Transverse colon (tissue), 4 donors: ENCODE data around the gene KCP.

Source experiments
- CTCF ChIP-seq, 5 experiments: fragments of 200-600 bp in 3 of 5; fragments of 450-650 bp in 2 of 5; sonication (generic) in 3 of 5; IDR thresholded peaks; 1 replicate in 2 of 5; 2 replicates in 3 of 5; pipeline ENCODE4 v1.5.1; 2016 to 2017; ENCODE audit warnings: antibody characterized with exemption in 5 of 5, inconsistent platforms in 3 of 5, mild to moderate bottlenecking in 2 of 5, moderate library complexity in 1 of 5
- POLR2AphosphoS5 ChIP-seq, 3 donors: sonication (generic); formaldehyde crosslinking; IDR thresholded peaks; one replicate each; pipeline ENCODE4 v1.6.1; 2016; ENCODE audit warnings: antibody characterized with exemption in 3 of 3

DNA sequence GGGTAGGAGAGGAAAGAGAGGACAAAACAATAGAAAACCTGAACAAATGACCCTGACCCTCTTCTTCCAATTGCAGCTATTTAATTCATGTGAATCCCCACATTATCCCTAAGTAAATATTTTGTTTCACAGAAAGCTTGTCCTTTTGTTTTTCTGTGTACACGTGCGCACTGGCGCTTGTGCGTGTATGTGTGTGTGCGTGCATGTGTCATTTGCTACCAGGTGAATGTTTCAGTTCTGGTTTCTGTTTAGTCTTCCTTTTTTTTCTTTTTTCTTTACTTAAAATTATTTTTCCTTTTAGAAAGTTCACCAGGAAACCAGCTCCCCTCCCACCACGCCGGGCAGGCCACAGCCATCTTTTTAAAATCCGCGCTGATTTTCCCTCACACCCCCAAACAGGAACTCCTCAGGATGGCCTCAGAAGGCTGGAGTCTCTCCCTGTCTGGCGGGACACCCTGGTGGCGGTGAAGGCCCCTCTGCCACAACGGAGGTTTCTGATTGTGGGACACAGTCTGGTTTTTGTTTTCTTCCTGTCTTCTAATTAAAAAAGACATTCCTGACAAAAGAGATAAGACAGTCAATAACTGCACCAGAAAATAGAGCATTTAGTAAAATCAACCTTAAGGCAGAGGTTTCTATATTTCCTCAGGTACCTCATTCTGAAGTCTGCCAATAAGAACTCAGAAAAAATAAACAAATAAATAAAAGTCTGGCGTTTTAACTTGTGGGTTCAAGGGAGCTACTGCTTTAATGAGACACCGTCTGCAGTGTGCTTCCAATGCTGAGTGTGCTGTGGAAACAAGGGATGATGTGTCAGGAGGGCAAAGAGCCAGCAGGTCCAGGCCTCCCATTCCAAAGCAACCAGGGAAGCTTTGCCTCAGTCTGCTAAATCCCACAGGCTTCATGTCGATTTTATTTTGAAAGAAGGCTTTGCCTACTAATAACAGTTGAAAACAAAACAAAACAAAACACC lies 44.6 kb upstream of the KCP start:
- TF ChIP-seq CTCF (IDR thresholded peaks at IDR 0.05) (no peak), POLR2AphosphoS5 (IDR thresholded peaks at IDR 0.05) (no peak)
